ENCODE results near the gene PIM3.
"Not testable (repeated sequence)": the region's sequence is repeated elsewhere in the genome, so short reads cannot be mapped to it uniquely, and the experiment has no call there.

The PIM3 gene

GRCh38 chr22:49968831-49969661 is 8.5 kb downstream of the PIM3 start:
- no peak for FAIRE-seq

- no peak for FAIRE-seq
Observed at GRCh38 chr22:49969751-49970527, 9.4 kb downstream of the PIM3 start.

GRCh38 chr22:49970528-49971231 is 10.1 kb downstream of the PIM3 start:
- no peak for FAIRE-seq

- FAIRE-seq, result no peak
Observed at GRCh38 chr22:49971232-49972162, 10.9 kb downstream of the PIM3 start.

- no peak for FAIRE-seq
Observed at GRCh38 chr22:49972163-49973017, 11.8 kb downstream of the PIM3 start.

- FAIRE-seq, result no peak
Observed at GRCh38 chr22:49973018-49973961, 12.7 kb downstream of the PIM3 start.

GRCh38 chr22:49975543-49976389 is 15.2 kb downstream of the PIM3 start:
- no peak for FAIRE-seq

GRCh38 chr22:49976439-49977175 is 16.0 kb downstream of the PIM3 start:
- FAIRE-seq, result no peak

- FAIRE-seq, result no peak
Observed at GRCh38 chr22:49977578-49977977, 17.0 kb downstream of the PIM3 start.

- no peak for FAIRE-seq
Observed at GRCh38 chr22:49979587-49980264, 19.2 kb downstream of the PIM3 start.

- FAIRE-seq, result not testable (repeated sequence)
Observed at GRCh38 chr22:49981799-49982198, 21.2 kb downstream of the PIM3 start.

GRCh38 chr22:49983148-49984042 is 22.8 kb downstream of the PIM3 start:
- no peak for FAIRE-seq

- no peak for FAIRE-seq
Observed at GRCh38 chr22:49986325-49986724, 25.8 kb downstream of the PIM3 start.

GRCh38 chr22:49989826-49990225 is 29.3 kb downstream of the PIM3 start:
- FAIRE-seq, result not testable (repeated sequence)

- FAIRE-seq, result no peak
Observed at GRCh38 chr22:49991167-49991566, 30.6 kb downstream of the PIM3 start.

- no peak for FAIRE-seq
Observed at GRCh38 chr22:49991907-49992533, 31.4 kb downstream of the PIM3 start.
